ENCODE results near the gene DNAJC17. TPM values are rescaled to one million over a fixed set of nuclear protein-coding genes. Genes with fewer than 3 reads are reported as not detected.

Gene DNAJC17
- total RNA-seq, 1 experiment from 2014 or later, result 34.5 TPM

- peaks cover 21% of the 10 kb centered on the region for H3K27me3 ChIP-seq (replicated peaks; ENCODE audit: insufficient read depth, low read depth, low read length, poor library complexity)
- TF ChIP-seq, protein P1, sequence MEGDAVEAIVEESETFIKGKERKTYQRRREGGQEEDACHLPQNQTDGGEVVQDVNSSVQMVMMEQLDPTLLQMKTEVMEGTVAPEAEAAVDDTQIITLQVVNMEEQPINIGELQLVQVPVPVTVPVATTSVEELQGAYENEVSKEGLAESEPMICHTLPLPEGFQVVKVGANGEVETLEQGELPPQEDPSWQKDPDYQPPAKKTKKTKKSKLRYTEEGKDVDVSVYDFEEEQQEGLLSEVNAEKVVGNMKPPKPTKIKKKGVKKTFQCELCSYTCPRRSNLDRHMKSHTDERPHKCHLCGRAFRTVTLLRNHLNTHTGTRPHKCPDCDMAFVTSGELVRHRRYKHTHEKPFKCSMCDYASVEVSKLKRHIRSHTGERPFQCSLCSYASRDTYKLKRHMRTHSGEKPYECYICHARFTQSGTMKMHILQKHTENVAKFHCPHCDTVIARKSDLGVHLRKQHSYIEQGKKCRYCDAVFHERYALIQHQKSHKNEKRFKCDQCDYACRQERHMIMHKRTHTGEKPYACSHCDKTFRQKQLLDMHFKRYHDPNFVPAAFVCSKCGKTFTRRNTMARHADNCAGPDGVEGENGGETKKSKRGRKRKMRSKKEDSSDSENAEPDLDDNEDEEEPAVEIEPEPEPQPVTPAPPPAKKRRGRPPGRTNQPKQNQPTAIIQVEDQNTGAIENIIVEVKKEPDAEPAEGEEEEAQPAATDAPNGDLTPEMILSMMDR (conservative IDR thresholded peaks at IDR 0.05; ENCODE audit: low read depth, low read length), result no peak
- CTCF ChIA-PET, result interaction anchor here (0.5 to 1.5 kb wide), 2 partner anchors 14 to 165 kb away, joined by 3 to 19 read pairs; no protein-coding TSS in a partner anchor
- no peaks in the 10 kb centered on the region for H3K36me3 ChIP-seq (ENCODE audit: insufficient read depth, low read length, poor library complexity, severe bottlenecking)
- no peaks in the 10 kb centered on the region for H3K9me3 ChIP-seq (ENCODE audit: low read depth, low read length, poor library complexity, severe bottlenecking)
- H3K27ac ChIP-seq (ENCODE audit: low read depth, low read length, poor library complexity, severe bottlenecking), result no peak within 1 kb of the TSS
- peaks cover 3% of the 10 kb centered on the region for H3K4me1 ChIP-seq (ENCODE audit: insufficient read depth, low read length, poor library complexity, severe bottlenecking)
- no TSS peak for BruUV-seq (replicated peaks)
- no peak for DNase-seq (ENCODE audit: low spot score)
- peak within 1 kb of the TSS; percentile 61 for H3K4me3 ChIP-seq (ENCODE audit: low read depth, low read length, poor library complexity, severe bottlenecking)
- POLR2A ChIA-PET (ENCODE audit: low non-redundant PET), result no interaction called here
- intact Hi-C loops (cut with micrococcal nuclease; ENCODE audit: unreplicated experiment), result no loop called here
These were observed 36.8 kb upstream of the DNAJC17 start, which contains the start of gene SPINT1 for GRCh38 chr15:40843885-40844695. Gene SPINT1 (plus strand): TSS chr15:40844048. CDS start chr15:40844555, 507 bp downstream.

DNA sequence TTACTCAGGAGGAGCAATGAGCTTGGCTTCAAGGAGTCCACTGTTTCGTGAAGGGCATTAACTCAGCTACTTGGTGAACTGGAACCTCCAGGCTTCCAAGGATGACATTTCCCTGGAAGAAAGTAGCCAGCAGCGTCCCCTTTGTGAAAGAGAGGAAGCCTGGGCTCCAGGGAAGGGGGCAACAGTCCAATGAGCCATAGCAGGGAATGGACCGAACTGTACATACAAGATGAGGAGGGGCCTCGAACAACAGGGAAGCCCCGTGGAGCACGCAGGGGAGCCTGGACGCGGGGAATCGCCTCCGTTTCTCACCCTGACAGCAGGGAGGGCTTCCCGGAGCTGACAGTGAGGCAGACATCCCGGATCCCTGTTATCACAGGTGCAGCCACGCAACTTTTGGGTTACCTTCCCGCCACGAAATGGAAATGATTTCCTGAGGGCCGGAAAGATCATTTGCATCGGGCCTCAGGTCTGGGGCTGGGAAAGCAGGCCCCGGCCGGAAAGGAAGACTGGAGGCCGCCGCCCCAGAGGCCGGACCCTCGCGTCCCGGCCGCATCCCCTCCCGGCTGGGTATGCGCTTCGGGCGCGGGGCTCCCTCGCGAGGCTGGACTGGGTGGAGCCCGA, 36.1 kb upstream of the DNAJC17 start:
- H3K4me3 ChIP-seq (ENCODE audit: low read depth, low read length, poor library complexity, severe bottlenecking), result peak overlapping the region; percentile 61
- H3K9me3 ChIP-seq (ENCODE audit: low read depth, low read length, poor library complexity, severe bottlenecking), result no peaks in the 10 kb centered on the region
- intact Hi-C loops (cut with micrococcal nuclease; ENCODE audit: unreplicated experiment), result no loop called here
- BruUV-seq (replicated peaks), result no TSS peak
- no peak for TF ChIP-seq EZH2 (IDR thresholded peaks at IDR 0.05; ENCODE audit: borderline replicate concordance, low read depth, low read length, poor library complexity, severe bottlenecking)
- TF ChIP-seq, protein P1 (conservative IDR thresholded peaks at IDR 0.05; ENCODE audit: low read depth, low read length), result no peak
- no peak for DNase-seq (ENCODE audit: low spot score)
- H3K27me3 ChIP-seq (replicated peaks; ENCODE audit: insufficient read depth, low read depth, low read length, poor library complexity), result peaks cover 21% of the 10 kb centered on the region
- POLR2A ChIA-PET (ENCODE audit: low non-redundant PET), result no interaction called here
- H3K27ac ChIP-seq (ENCODE audit: low read depth, low read length, poor library complexity, severe bottlenecking), result no peak overlapping the region
- no peaks in the 10 kb centered on the region for H3K36me3 ChIP-seq (ENCODE audit: insufficient read depth, low read length, poor library complexity, severe bottlenecking)
- CTCF ChIA-PET, result interaction anchor here (0.5 to 1.5 kb wide), 2 partner anchors 14 to 164 kb away, joined by 3 to 19 read pairs; no protein-coding TSS in a partner anchor
- H3K4me1 ChIP-seq (ENCODE audit: insufficient read depth, low read length, poor library complexity, severe bottlenecking), result peaks cover 3% of the 10 kb centered on the region

DNA sequence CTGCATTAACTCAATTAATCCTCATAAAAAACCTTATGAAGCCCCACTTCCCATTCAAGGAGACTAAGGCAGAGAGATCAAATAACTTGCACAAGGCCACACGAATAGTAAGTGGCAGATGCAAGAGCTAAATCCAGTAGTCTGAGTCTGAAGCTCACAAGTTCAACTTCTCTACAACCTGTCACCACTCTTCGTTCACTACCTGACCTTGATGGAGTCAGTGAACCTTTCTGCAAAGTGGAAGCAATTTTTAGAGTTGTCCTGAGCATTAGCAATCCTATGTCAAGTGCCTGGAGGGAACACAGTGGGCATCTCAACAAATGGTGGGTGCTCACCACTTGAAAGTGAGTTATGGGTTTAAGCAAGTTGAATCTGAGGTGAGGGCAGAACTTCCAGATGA, 34.5 kb upstream of the DNAJC17 start:
- Histone ChIP-seq H3K36me3 (ENCODE audit: insufficient read depth, low read length, poor library complexity, severe bottlenecking) (no peaks in the 10 kb centered on the region), H3K9me3 (ENCODE audit: low read depth, low read length, poor library complexity, severe bottlenecking) (no peaks in the 10 kb centered on the region), H3K27me3 (replicated peaks; ENCODE audit: insufficient read depth, low read depth, low read length, poor library complexity) (peaks cover 21% of the 10 kb centered on the region), H3K4me3 (ENCODE audit: low read depth, low read length, poor library complexity, severe bottlenecking) (no peak overlapping the region), H3K27ac (ENCODE audit: low read depth, low read length, poor library complexity, severe bottlenecking) (no peak overlapping the region), H3K4me1 (ENCODE audit: insufficient read depth, low read length, poor library complexity, severe bottlenecking) (no peaks in the 10 kb centered on the region)
- intact Hi-C loops (cut with micrococcal nuclease; ENCODE audit: unreplicated experiment), result no loop called here
- TF ChIP-seq, protein P1 (conservative IDR thresholded peaks at IDR 0.05; ENCODE audit: low read depth, low read length), result no peak
- TF ChIP-seq EZH2 (IDR thresholded peaks at IDR 0.05; ENCODE audit: borderline replicate concordance, low read depth, low read length, poor library complexity, severe bottlenecking), result no peak
- CTCF ChIA-PET, result no interaction called here
- no peak for DNase-seq (ENCODE audit: low spot score)
- BruUV-seq (replicated peaks), result no TSS peak
- POLR2A ChIA-PET (ENCODE audit: low non-redundant PET), result no interaction called here

All from A673 (cell line).